HG03571 (cell line): Measurements from ENCODE around the gene EIF3I.

Experiments
- ATAC-seq: cut with Tn5 transposase; IDR thresholded peaks from one replicate; pipeline ENCODE4 v1.9.1; 2021; ENCODE audit not compliant: unreplicated experiment

The EIF3I gene

GRCh38 chr1:32198237-32199042 lies 23.8 kb upstream of the EIF3I start:
- ATAC-seq = no peak

DNA sequence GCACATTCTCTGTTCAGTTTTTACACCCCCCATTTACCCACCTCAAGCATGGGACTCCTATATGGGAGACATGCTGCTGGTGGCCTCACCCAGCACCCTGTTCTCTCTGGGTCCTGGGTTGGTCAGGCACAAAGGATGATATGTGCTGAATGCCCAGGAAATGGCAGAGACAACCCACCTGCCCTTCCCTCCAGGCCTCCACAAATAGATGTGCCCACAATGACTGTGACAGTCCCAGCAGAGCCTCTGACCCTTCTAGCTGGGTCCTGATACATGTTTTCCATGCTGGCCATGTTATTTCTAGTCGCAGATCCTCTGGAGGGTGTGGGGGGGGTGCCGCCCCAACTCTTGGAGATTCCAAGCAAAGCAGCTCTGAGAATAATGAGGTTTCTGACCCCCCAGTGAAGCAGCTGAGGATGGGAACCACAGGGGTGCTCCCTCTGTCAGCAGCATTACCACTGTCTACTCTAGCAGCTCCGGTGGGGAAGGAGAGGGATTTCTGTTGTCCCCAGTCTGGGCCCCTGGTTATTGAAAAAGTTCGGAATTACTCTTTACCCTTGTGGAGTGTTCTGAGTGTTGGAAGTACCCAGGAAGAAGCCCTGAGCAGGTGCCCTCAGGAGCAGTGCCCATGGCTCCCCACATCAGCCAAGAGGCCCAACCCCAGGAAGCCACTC lies 23.0 kb upstream of the EIF3I start:
- no peak for ATAC-seq

GRCh38 chr1:32199717-32200072 lies 22.5 kb upstream of the EIF3I start:
- no peak for ATAC-seq

- ATAC-seq = no peak
Measured at GRCh38 chr1:32200226-32201010, 21.8 kb upstream of the EIF3I start, which contains the start of gene CCDC28B. CCDC28B (plus strand) TSS chr1:32200595; CDS start chr1:32201936, 1,341 bp downstream.

- no peak for ATAC-seq
Measured at GRCh38 chr1:32201011-32201855, 21.0 kb upstream of the EIF3I start.

- ATAC-seq = no peak
Measured at GRCh38 chr1:32204943-32205361, 17.3 kb upstream of the EIF3I start.

GRCh38 chr1:32205401-32206370 lies 16.5 kb upstream of the EIF3I start, which contains the start of gene IQCC:
IQCC (plus strand) TSS chr1:32205671; CDS start chr1:32205682, 11 bp downstream.
- ATAC-seq = peak; percentile 63

GRCh38 chr1:32208469-32208868 lies 13.7 kb upstream of the EIF3I start:
- no peak for ATAC-seq

DNA sequence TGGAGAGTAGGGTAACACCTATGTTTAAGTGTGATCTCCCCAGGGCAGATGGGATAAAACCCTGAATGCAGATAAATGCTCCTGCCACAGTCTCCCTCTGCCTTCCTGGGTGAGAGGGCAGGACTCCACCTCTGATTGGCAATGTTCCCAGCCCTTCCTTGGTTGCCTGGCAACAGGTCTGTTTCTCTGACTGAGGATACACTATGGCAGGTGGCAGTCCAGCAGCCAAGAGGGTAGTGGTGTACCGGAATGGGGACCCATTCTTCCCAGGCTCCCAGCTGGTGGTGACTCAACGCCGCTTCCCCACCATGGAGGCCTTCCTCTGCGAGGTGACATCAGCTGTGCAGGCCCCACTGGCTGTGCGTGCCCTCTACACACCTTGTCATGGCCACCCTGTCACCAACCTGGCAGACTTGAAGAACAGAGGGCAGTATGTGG lies 13.3 kb upstream of the EIF3I start, which contains the start of gene DCDC2B:
Gene DCDC2B (plus strand): TSS at position 199 of the 438 bp plus-strand sequence. CDS start 5 bp downstream, at position 204.
- no peak for ATAC-seq

- ATAC-seq = no peak
Measured at GRCh38 chr1:32215629-32216480, 6.4 kb upstream of the EIF3I start.

DNA sequence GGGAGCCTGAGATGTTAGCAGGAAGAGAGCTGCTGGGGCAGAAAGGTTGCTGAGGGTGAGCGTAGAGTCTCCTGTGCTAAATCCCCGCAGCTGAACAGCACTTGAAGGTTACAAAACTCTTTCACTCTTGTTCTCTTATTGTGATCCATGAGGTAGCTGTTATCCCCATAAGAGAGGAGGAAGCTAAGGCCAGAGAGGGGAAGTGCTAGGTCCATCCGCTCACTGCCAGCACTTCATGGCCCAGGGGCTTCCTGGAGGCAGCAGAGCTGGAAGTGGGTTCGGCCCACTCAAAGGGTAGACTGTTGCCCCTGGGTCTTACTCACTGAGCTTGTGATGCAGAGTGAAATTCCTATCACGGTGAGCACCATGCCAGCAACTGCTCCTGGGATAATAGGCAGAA lies 5.6 kb upstream of the EIF3I start:
- ATAC-seq = no peak

DNA sequence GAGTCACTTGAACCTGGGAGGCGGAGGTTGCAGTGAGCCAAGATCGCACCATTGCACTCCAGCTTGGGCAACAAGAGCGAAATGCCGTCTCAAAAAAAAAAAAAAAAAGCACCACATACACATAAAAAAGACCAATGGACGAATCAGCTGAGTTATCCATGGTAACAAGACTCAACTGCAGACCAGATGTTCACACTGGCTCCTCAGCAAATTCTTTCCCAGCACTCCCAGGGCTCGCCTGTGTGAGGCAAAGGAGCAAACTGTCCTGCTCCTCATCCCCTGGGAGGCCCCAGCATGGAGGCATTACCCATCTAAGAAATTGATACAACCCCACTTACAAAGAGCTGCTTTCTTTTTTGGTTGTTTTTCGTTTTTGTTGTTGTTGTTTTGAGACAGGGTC lies 3.2 kb upstream of the EIF3I start:
- no peak for ATAC-seq

GRCh38 chr1:32220746-32221580 lies 1.2 kb upstream of the EIF3I start:
- no peak for ATAC-seq

DNA sequence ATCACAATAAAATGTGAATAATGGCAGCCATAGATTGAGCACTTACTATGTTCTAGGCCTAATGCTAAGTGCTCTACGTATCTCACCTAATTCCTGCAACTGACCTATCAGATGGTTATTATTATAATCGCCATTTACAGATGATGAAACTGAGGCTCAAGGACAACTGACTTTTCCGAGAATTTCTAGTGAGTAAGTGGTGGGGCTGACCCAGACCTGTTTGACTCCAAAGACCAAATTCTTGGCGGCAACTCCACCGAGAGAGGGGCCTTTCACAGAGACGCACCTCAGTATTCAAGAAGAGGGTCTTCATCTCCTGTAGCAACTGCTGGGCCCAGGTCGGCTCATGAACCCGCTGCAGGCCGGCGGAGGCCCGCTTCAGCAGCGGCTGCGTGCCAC lies 627 bp upstream of the EIF3I start:
- ATAC-seq = no peak

GRCh38 chr1:32223683-32224082 lies 1.5 kb downstream of the EIF3I start:
- no peak for ATAC-seq

GRCh38 chr1:32224285-32224684 lies 2.1 kb downstream of the EIF3I start:
- no peak for ATAC-seq

DNA sequence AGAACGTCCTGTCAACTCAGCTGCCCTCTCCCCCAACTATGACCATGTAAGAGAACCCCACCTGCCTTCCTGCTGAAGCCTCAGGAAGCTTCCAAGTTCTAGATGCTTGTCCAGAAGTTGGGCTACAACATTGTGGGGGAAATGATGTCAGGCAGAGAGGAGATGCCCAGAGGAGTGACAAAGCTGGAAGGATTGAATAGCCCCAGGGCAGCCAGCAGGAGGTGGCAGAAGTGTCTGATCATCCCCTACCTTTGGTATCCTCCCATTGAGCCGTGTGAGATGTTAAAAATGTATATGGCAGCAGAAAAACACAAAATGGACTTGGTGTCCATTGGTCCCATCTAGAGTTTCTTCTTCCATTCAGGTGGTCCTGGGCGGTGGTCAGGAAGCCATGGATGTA lies 6.6 kb downstream of the EIF3I start:
- ATAC-seq = no peak
